ENCODE data around the gene SURF4. TPM values are rescaled to one million over a fixed set of nuclear protein-coding genes. Genes with fewer than 3 reads are reported as not detected.

Gene SURF4
- total and polyA plus RNA-seq, 2 donors (not counting 1 experiment from before 2014, with no cell fraction given) = 34.7 to 43.8 TPM

GRCh38 chr9:133389562-133389961 lies 13.7 kb upstream of the SURF4 start:
- TF ChIP-seq EZH2 (IDR thresholded peaks at IDR 0.05; ENCODE audit: borderline replicate concordance, insufficient read depth, low read depth, low read length, poor library complexity, severe bottlenecking) = no peak
- TF ChIP-seq CTCF (IDR thresholded peaks at IDR 0.05) = no peak
- no peak overlapping the region for H3K27ac Mint-ChIP-seq
- no peaks in the 10 kb centered on the region for H3K79me2 ChIP-seq (ENCODE audit: control insufficient read depth, insufficient read depth, low read length)
- no peak for DNase-seq
- no peak overlapping the region for H3K4me3 ChIP-seq (ENCODE audit: control extremely low read depth in 1 of 5, extremely low read depth in 1 of 5, insufficient read depth in 1 of 5, low read depth in 2 of 5, low read length in 4 of 5)
- no peaks in the 10 kb centered on the region for H3K9me3 Mint-ChIP-seq (ENCODE audit: insufficient read depth)
- H3K36me3 ChIP-seq (replicated peaks in 1 of 2; ENCODE audit: control extremely low read depth in 1 of 2, control insufficient read depth in 1 of 2, extremely low read depth in 1 of 2, insufficient read depth in 2 of 2, low read length in 1 of 2) = no peaks in the 10 kb centered on the region
- peaks cover 8% of the 10 kb centered on the region for H3K27me3 Mint-ChIP-seq
- H3K27ac ChIP-seq (ENCODE audit: low read length in 2 of 2) = no peak overlapping the region
- ATAC-seq (ENCODE audit: low read depth) = no peak
- POLR2A ChIA-PET = interaction anchor here (0.6 kb wide), 1 partner anchor 11 kb away, joined by 4 read pairs; no protein-coding TSS in a partner anchor
- intact Hi-C loops (cut with micrococcal nuclease) = no loop called here
- H3K4me2 ChIP-seq (replicated peaks; ENCODE audit: low read depth, low read length, poor library complexity, severe bottlenecking) = no peak overlapping the region
- no peaks in the 10 kb centered on the region for H3K4me1 Mint-ChIP-seq
- WGBS (ENCODE audit: insufficient coverage) = 93% methylated on average over 13 of the region's 13 CpGs
- H3K4me3 Mint-ChIP-seq = no peak overlapping the region
- H3K4me1 ChIP-seq (ENCODE audit: control insufficient read depth in 2 of 2, insufficient read depth in 2 of 2, low read length in 2 of 2) = no peaks in the 10 kb centered on the region
- no peaks in the 10 kb centered on the region for H4K20me1 ChIP-seq (ENCODE audit: control insufficient read depth, insufficient read depth, low read length, poor library complexity, severe bottlenecking)
- H3K9ac ChIP-seq (ENCODE audit: low read length) = no peak overlapping the region
- H3K27me3 ChIP-seq (replicated peaks in 1 of 4; ENCODE audit: control extremely low read depth in 1 of 4, control insufficient read depth in 3 of 4, insufficient read depth in 4 of 4, low read length in 3 of 4) = peaks cover 0 to 12% (median 0%) of the 10 kb centered on the region in 4 experiments
- no peaks in the 10 kb centered on the region for H3K9me3 ChIP-seq (ENCODE audit: control extremely low read depth in 1 of 3, control insufficient read depth in 2 of 3, insufficient read depth in 1 of 3, low read length in 2 of 3)
- CTCF ChIA-PET = no interaction called here
- H2AFZ ChIP-seq (ENCODE audit: insufficient read depth, low read depth, low read length, poor library complexity, severe bottlenecking) = no peak overlapping the region

DNA sequence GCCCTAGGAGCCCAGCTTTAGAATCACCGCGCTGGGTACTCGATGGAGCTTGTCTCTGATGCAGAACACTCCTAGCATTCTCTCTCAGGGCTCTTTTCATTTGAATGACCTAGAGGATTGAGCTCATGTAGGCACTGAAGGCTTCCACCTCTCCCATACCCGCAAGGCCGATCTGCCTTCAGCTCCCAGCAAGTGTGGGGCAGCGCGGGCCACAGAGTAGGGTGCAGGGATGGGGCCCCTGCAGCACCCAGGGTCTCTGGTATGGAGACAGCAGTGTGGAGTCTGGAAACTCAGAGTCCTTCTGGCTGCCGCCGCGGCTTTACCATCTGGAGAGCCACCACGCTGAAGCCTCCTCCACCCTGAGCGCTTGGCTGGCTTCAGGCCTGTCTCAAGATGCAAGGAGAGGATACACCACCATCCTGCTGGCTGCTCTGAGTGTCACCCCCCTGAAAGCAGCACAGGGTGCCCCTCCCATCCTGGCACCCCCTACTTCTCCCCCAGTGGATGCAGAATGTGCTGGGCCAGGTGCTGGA lies 13.2 kb upstream of the SURF4 start:
- ChIA-PET POLR2A (no interaction called here), CTCF (no interaction called here)
- no peak overlapping the region for H2AFZ ChIP-seq (ENCODE audit: insufficient read depth, low read depth, low read length, poor library complexity, severe bottlenecking)
- H3K36me3 ChIP-seq (replicated peaks in 1 of 2; ENCODE audit: control extremely low read depth in 1 of 2, control insufficient read depth in 1 of 2, extremely low read depth in 1 of 2, insufficient read depth in 2 of 2, low read length in 1 of 2) = no peaks in the 10 kb centered on the region
- DNase-seq (no peak), ATAC-seq (ENCODE audit: low read depth) (no peak)
- H3K27ac ChIP-seq (ENCODE audit: low read length in 2 of 2) = no peak overlapping the region
- Mint-ChIP-seq H3K27ac (no peak overlapping the region), H3K9me3 (ENCODE audit: insufficient read depth) (no peaks in the 10 kb centered on the region), H3K4me3 (no peak overlapping the region), H3K27me3 (peaks cover 8% of the 10 kb centered on the region), H3K4me1 (no peaks in the 10 kb centered on the region)
- H4K20me1 ChIP-seq (ENCODE audit: control insufficient read depth, insufficient read depth, low read length, poor library complexity, severe bottlenecking) = no peaks in the 10 kb centered on the region
- H3K4me2 ChIP-seq (replicated peaks; ENCODE audit: low read depth, low read length, poor library complexity, severe bottlenecking) = no peak overlapping the region
- WGBS (ENCODE audit: insufficient coverage) = over 99% methylated on average over 11 of the region's 12 CpGs
- H3K9me3 ChIP-seq (ENCODE audit: control extremely low read depth in 1 of 3, control insufficient read depth in 2 of 3, insufficient read depth in 1 of 3, low read length in 2 of 3) = no peaks in the 10 kb centered on the region
- H3K4me1 ChIP-seq (ENCODE audit: control insufficient read depth in 2 of 2, insufficient read depth in 2 of 2, low read length in 2 of 2) = no peaks in the 10 kb centered on the region
- peaks cover 0 to 12% (median 0%) of the 10 kb centered on the region in 4 experiments for H3K27me3 ChIP-seq (replicated peaks in 1 of 4; ENCODE audit: control extremely low read depth in 1 of 4, control insufficient read depth in 3 of 4, insufficient read depth in 4 of 4, low read length in 3 of 4)
- TF ChIP-seq EZH2 (IDR thresholded peaks at IDR 0.05; ENCODE audit: borderline replicate concordance, insufficient read depth, low read depth, low read length, poor library complexity, severe bottlenecking) = no peak
- no peak for TF ChIP-seq CTCF (IDR thresholded peaks at IDR 0.05)
- no peak overlapping the region for H3K9ac ChIP-seq (ENCODE audit: low read length)
- intact Hi-C loops (cut with micrococcal nuclease) = no loop called here
- no peaks in the 10 kb centered on the region for H3K79me2 ChIP-seq (ENCODE audit: control insufficient read depth, insufficient read depth, low read length)
- no peak overlapping the region for H3K4me3 ChIP-seq (ENCODE audit: control extremely low read depth in 1 of 5, extremely low read depth in 1 of 5, insufficient read depth in 1 of 5, low read depth in 2 of 5, low read length in 4 of 5)
